K562 (cell line): ENCODE measurements around the gene CNOT4. TPM values are rescaled to one million over a fixed set of nuclear protein-coding genes. Genes with fewer than 3 reads are reported as not detected.

ENCODE experiments used
- ATAC-seq: fragments of 200-7000 bp; cut with Tn5 transposase; 3 replicates; pipeline ENCODE4 v1.9.1; 2020; ENCODE audit warnings: moderate library complexity
- BruUV-seq: library from RNA; stranded (reverse); fragments of 400-500 nt; replicated peaks from 2 replicates; lab custom pipeline; 2021; lab: Mats Ljungman, UMichigan
- CTCF ChIA-PET: fragments of 300-600 bp; formaldehyde crosslinking; extraction: SDS; loops from one replicate; lab custom pipeline; 2021; ENCODE audit warnings: low intra/inter-chr PET ratio; lab: Yijun Ruan, JAX
- POLR2A ChIA-PET: fragments of 300-600, 350-650 bp; sonication (Branson Sonifier 250); formaldehyde crosslinking; extraction: SDS; loops from one replicate; lab custom pipeline; 2021; ENCODE audit warnings: antibody characterized with exemption, inconsistent platforms; lab: Yijun Ruan, JAX
- DNase-seq, 4 experiments: peaks; one replicate each; pipeline versions ENCODE4 v3.0.0 to v3.0.0-alpha.2; 2011 to 2018; ENCODE audit warnings: low spot score in 3 of 4, mixed read lengths in 3 of 4; ENCODE audit errors: extremely low read depth in 1 of 4
- FAIRE-seq: peaks from 2 replicates; lab custom pipeline; 2011; peaks lifted over from hg19 to GRCh38; lab: Jason Lieb, UNC
- H2AFZ ChIP-seq: 2 replicates; pipeline ENCODE4 v1.6.0; 2011; ENCODE audit warnings: low read depth, low read length, control low read depth, inconsistent platforms
- H3K27ac ChIP-seq: fragments of 200-600 bp; 3 replicates; pipeline ENCODE4 v1.8.0; 2011; ENCODE audit warnings: low read depth, mild to moderate bottlenecking, control low read depth, inconsistent platforms, low read length, moderate library complexity, mixed read lengths; ENCODE audit errors: extremely low read depth
- H3K27me3 ChIP-seq, 2 experiments: fragments of 300-600 bp in 1 of 2; 2 replicates in 1 of 2; 3 replicates in 1 of 2; pipeline versions ENCODE4 v1.6.0 to v1.8.0; 2011; ENCODE audit warnings: inconsistent platforms in 2 of 2, low read length in 2 of 2, mild to moderate bottlenecking in 1 of 2, mixed read lengths in 1 of 2, moderate library complexity in 1 of 2; ENCODE audit not compliant: control insufficient read depth in 2 of 2, insufficient read depth in 2 of 2
- H3K36me3 ChIP-seq: fragments of 300-600 bp; 3 replicates; pipeline ENCODE4 v1.8.0; 2011; ENCODE audit warnings: mild to moderate bottlenecking, low read length, inconsistent platforms; ENCODE audit not compliant: control insufficient read depth, insufficient read depth
- H3K4me1 ChIP-seq, 2 experiments: fragments of 200-600 bp in 1 of 2; replicated peaks in 1 of 2; 2 replicates in 1 of 2; 3 replicates in 1 of 2; pipeline versions ENCODE4 v1.5.1 to v1.8.0; 2011; ENCODE audit warnings: inconsistent platforms in 2 of 2, low read length in 2 of 2, mild to moderate bottlenecking in 1 of 2, mixed read lengths in 1 of 2, moderate library complexity in 1 of 2; ENCODE audit not compliant: control insufficient read depth in 2 of 2, insufficient read depth in 2 of 2
- H3K4me2 ChIP-seq: 2 replicates; pipeline ENCODE4 v1.6.1; 2011; ENCODE audit warnings: low read length, control low read depth, inconsistent platforms, mixed read lengths; ENCODE audit not compliant: insufficient read depth
- H3K4me3 ChIP-seq: fragments of 200-600 bp; sonication (generic), shearing (Covaris generic); 2 replicates; pipeline ENCODE4 v1.5.1; 2016; ENCODE audit warnings: control low read depth, inconsistent platforms
- H3K79me2 ChIP-seq: fragments of 200-600 bp; 3 replicates; pipeline ENCODE4 v1.8.0; 2011; ENCODE audit warnings: low read length, inconsistent platforms; ENCODE audit not compliant: control insufficient read depth, insufficient read depth
- H3K9ac ChIP-seq, 2 experiments: 2 replicates each; pipeline versions ENCODE4 v1.6.0 to v1.6.1; 2011; ENCODE audit warnings: low read depth in 2 of 2, low read length in 2 of 2, control low read depth in 1 of 2, inconsistent platforms in 1 of 2, mild to moderate bottlenecking in 1 of 2, mixed read lengths in 1 of 2; ENCODE audit not compliant: insufficient read depth in 1 of 2
- H3K9me1 ChIP-seq: one replicate; pipeline ENCODE4 v1.6.0; 2011; ENCODE audit warnings: inconsistent platforms, mild to moderate bottlenecking, low read length, moderate library complexity; ENCODE audit not compliant: control insufficient read depth, insufficient read depth
- H3K9me3 ChIP-seq: replicated peaks from 2 replicates; pipeline ENCODE4 v1.5.1; 2011; ENCODE audit warnings: low read depth, low read length, inconsistent platforms; ENCODE audit not compliant: control insufficient read depth, insufficient read depth
- H4K20me1 ChIP-seq: replicated peaks from 2 replicates; pipeline ENCODE4 v1.6.1; 2011; ENCODE audit warnings: low read length, inconsistent platforms, mixed read lengths; ENCODE audit not compliant: control insufficient read depth, insufficient read depth
- CHAMP1 ChIP-seq: fragments of 450-650 bp; IDR thresholded peaks from 2 replicates; pipeline ENCODE4 v1.6.1; 2016; ENCODE audit warnings: mild to moderate bottlenecking
- CTCF ChIP-seq, 3 experiments: IDR thresholded peaks in 2 of 3; conservative IDR thresholded peaks in 1 of 3; 2 replicates each; pipeline ENCODE4 v1.5.1; 2011 to 2012; ENCODE audit warnings: low read length in 3 of 3, mild to moderate bottlenecking in 3 of 3, control low read depth in 2 of 3, improper control_type of control experiment in 1 of 3, inconsistent platforms in 1 of 3, low read depth in 1 of 3, mixed read lengths in 1 of 3, moderate library complexity in 1 of 3; ENCODE audit not compliant: insufficient read depth in 2 of 3
- RAD21 ChIP-seq, 2 experiments: fragments of 250-450 bp in 1 of 2; fragments of 450-650 bp in 1 of 2; sonication (Bioruptor Pico) in 1 of 2; formaldehyde crosslinking in 1 of 2; IDR thresholded peaks in 1 of 2; conservative IDR thresholded peaks in 1 of 2; 2 replicates each; pipeline versions ENCODE4 v1.4.0 to v1.8.0; 2020 to 2022; ENCODE audit warnings: mild to moderate bottlenecking in 2 of 2, moderate library complexity in 1 of 2
- RBM34 ChIP-seq: fragments of 200-400 bp; formaldehyde crosslinking; IDR thresholded peaks from 2 replicates; pipeline ENCODE4 v1.6.1; 2018; ENCODE audit warnings: low read length, borderline replicate concordance; ENCODE audit not compliant: insufficient read depth
- RFX1 ChIP-seq: fragments of 450-650 bp; IDR thresholded peaks from 2 replicates; pipeline ENCODE4 v1.6.1; 2016; ENCODE audit warnings: mild to moderate bottlenecking, moderate library complexity
- RNF219 ChIP-seq: fragments of 250-450 bp; sonication (Bioruptor Pico); IDR thresholded peaks from 2 replicates; pipeline ENCODE4 v1.5.0; 2022; ENCODE audit warnings: mild to moderate bottlenecking
- ZNF431 ChIP-seq: sonication (generic); formaldehyde crosslinking; IDR thresholded peaks from 2 replicates; pipeline ENCODE4 v1.8.0; 2022; ENCODE audit warnings: mild to moderate bottlenecking, missing genetic modification reagents
- ZNF644 ChIP-seq: fragments of 200-800 bp; sonication (Bioruptor generic); IDR thresholded peaks from 2 replicates; pipeline ENCODE4 v1.6.1; 2016; ENCODE audit warnings: low read depth, missing genetic modification characterization, missing compliant biosample characterization
- ZNF76 ChIP-seq: fragments of 250-450 bp; sonication (Bioruptor Pico); IDR thresholded peaks from 2 replicates; pipeline ENCODE4 v1.4.0; 2020; ENCODE audit warnings: mild to moderate bottlenecking, moderate library complexity, borderline replicate concordance
- ZNF766 ChIP-seq: fragments of 200-800 bp; sonication (Bioruptor generic); conservative IDR thresholded peaks from 2 replicates; pipeline ENCODE4 v1.6.1; 2016; ENCODE audit warnings: missing genetic modification characterization, missing compliant biosample characterization
- WGBS: fragments of 100-300 bp; shearing (Covaris generic); methylation state at CpG from one replicate; pipeline ENCODE4 v1.1.6; 2016; ENCODE audit warnings: low coverage, mixed read lengths; ENCODE audit not compliant: insufficient coverage; ENCODE audit errors: missing lambda C conversion rate; 5-methylcytosine and 5-hydroxymethylcytosine counted together
- in situ Hi-C: fragments of 300-500 bp; cut with MboI; formaldehyde crosslinking; loops from 4 replicates; pipeline ENCODE4 v1.15.0; 2018; ENCODE audit warnings: inconsistent platforms, mixed read lengths
- intact Hi-C: fragments of 100-400 bp; cut with micrococcal nuclease; formaldehyde crosslinking; loops from 2 replicates; pipeline ENCODE4 v1.14.2; 2022
- polyA plus RNA-seq, 8 experiments: library from polyadenylated mRNA; depleted of rRNA in 4 of 8; stranded (reverse) in 5 of 8; unstranded in 3 of 8; fragments of >200 nt; fragmentation: Nextera tagmentation in 2 of 8; fragmentation: Illumina TruSeq in 1 of 8; extraction: Ambion mirVana in 2 of 8; extraction: Trizol in 1 of 8; gene quantifications; 2 replicates each; pipeline versions ENCODE4 v1.2.1 to v1.2.3, GENCODE V29; 2011 to 2014; ENCODE audit warnings: inconsistent platforms in 1 of 8, missing spikeins in 1 of 8
- total RNA-seq, 7 experiments: library from RNA; depleted of rRNA in 6 of 7; stranded (reverse); fragments of >200 nt in 6 of 7; fragmentation: Illumina TruSeq in 2 of 7; extraction: Trizol in 2 of 7; gene quantifications; 2 replicates each; pipeline versions ENCODE4 v1.2.1 to v1.2.3, GENCODE V29; 2011 to 2021; ENCODE audit warnings: low replicate concordance in 1 of 7

Gene CNOT4
- total and polyA plus RNA-seq, 9 of the 15 experiments (the other 6 are each of a cell fraction or from before 2014, with no cell fraction given): 8.6 to 24.1 (median 15.4) TPM

DNA sequence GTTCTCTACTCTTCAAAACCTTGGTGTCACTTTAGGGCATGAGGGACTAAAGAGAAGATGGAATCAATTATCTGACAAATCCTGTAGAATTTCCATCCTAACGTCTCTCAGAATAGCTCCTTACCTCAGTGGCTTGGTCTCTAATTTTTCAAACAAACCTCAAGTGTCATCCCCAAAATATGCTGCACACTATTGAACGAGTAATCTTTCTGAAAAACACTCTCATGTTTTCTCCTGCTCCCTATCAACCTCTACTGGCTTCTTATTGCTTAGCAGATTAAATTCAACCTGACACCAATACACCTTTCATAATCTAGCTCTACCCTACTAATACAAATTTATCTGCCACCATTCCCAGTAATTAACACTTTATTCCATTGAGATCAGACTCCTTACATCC is 8.5 kb downstream of the CNOT4 start:
- H4K20me1 ChIP-seq: no peaks in the 10 kb centered on the region
- no peak for TF ChIP-seq RFX1
- peak in 1 of 2 experiments; percentile 39; a peak in 2 of 4 replicates for TF ChIP-seq RAD21 (CRISPR knock-in tag; conservative IDR thresholded peaks at IDR 0.05 in 1 of 2, IDR thresholded peaks at IDR 0.05 in 1 of 2)
- no peak for TF ChIP-seq RBM34
- 0 out of 2 replicates have a peak, but pooled peaks have one; percentile 19 for TF ChIP-seq ZNF431 (CRISPR knock-in tag)
- TF ChIP-seq ZNF76 (CRISPR knock-in tag): no peak
- no peak for TF ChIP-seq ZNF644 (tag)
- TF ChIP-seq CTCF (IDR thresholded peaks at IDR 0.05 in 2 of 3, conservative IDR thresholded peaks at IDR 0.05 in 1 of 3; ENCODE audit: insufficient read depth in 2 of 3, low read depth in 1 of 3, low read length in 3 of 3): peak in 2 of 3 experiments; percentile 9 to 32; a peak in 3 of 6 replicates
- no peak for TF ChIP-seq ZNF766 (CRISPR knock-in tag)
- no peak for TF ChIP-seq CHAMP1
- no peak for TF ChIP-seq RNF219 (CRISPR knock-in tag)
- TF ChIP-seq, all 486 proteins: peak for 3
- Histone ChIP-seq H2AFZ (no peak overlapping the region), H3K27me3 (no peaks in the 10 kb centered on the region), H3K9me3 (no peaks in the 10 kb centered on the region), H3K27ac (no peak overlapping the region), H3K4me3 (no peak overlapping the region), H3K9me1 (no peaks in the 10 kb centered on the region), H3K4me1 (peaks cover 4 to 6% of the 10 kb centered on the region in 2 experiments; a peak in 2 of 5 replicates), H3K36me3 (peaks cover 8% of the 10 kb centered on the region; the same call in 1 of the 3 replicates), H3K4me2 (no peak overlapping the region), H3K79me2 (peaks cover 89% of the 10 kb centered on the region), H3K9ac (no peak overlapping the region)
- no peak for FAIRE-seq
- ATAC-seq: peak; percentile 52
- BruUV-seq: TSS peak; percentile 6
- intact Hi-C loops: no loop called here
- no peak for DNase-seq
- in situ Hi-C loops: no loop called here
- 43% methylated on average over 2 of the region's 2 CpGs for WGBS
- ChIA-PET POLR2A (interaction anchor here (0.6 to 2.0 kb wide), 4 partner anchors 7 to 508 kb away, joined by 4 to 7 read pairs (median 5); partner anchors contain the start of gene CNOT4), CTCF (no interaction called here)
